Activated B cell treated with CpG ODN at 0.5 μM for 24 hours (primary cell): ENCODE data around the gene RIT1. TPM values are rescaled to one million over a fixed set of nuclear protein-coding genes. Genes with fewer than 3 reads are reported as not detected.

Experiments
- ATAC-seq: fragments of 200-7000 bp; cut with Tn5 transposase; one replicate; pipeline ENCODE4 v1.10.0; 2021; ENCODE audit warnings: low read depth, mild to moderate bottlenecking, moderate library complexity
- CTCF ChIA-PET: fragments of 350-600 bp; sonication (Branson Sonifier 250); formaldehyde crosslinking; loops from one replicate; lab custom pipeline; 2021; ENCODE audit warnings: antibody characterized with exemption; lab: Charles Lee
- POLR2A ChIA-PET: fragments of 350-600 bp; sonication (Branson Sonifier 250); formaldehyde crosslinking; loops from one replicate; lab custom pipeline; 2021; ENCODE audit warnings: antibody characterized with exemption; lab: Charles Lee
- DNase-seq: peaks from one replicate; pipeline ENCODE4 v3.0.0; 2022
- H3K27ac Mint-ChIP-seq: one replicate; pipeline ENCODE4 v1.8.0; 2020; ENCODE audit warnings: mixed read lengths
- H3K27me3 Mint-ChIP-seq: one replicate; pipeline ENCODE4 v1.8.0; 2021; ENCODE audit warnings: mixed read lengths
- H3K36me3 Mint-ChIP-seq: one replicate; pipeline ENCODE4 v1.8.0; 2021; ENCODE audit warnings: low read depth, mixed read lengths
- H3K4me1 Mint-ChIP-seq: one replicate; pipeline ENCODE4 v1.8.0; 2021; ENCODE audit warnings: mixed read lengths
- H3K4me3 Mint-ChIP-seq: one replicate; pipeline ENCODE4 v1.8.0; 2020; ENCODE audit warnings: mild to moderate bottlenecking, mixed read lengths
- H3K9me3 Mint-ChIP-seq: one replicate; pipeline ENCODE4 v1.8.0; 2020; ENCODE audit warnings: mixed read lengths
- CTCF ChIP-seq: fragments of 200-600 bp; IDR thresholded peaks from one replicate; pipeline ENCODE4 v1.8.0; 2022; ENCODE audit warnings: antibody characterized with exemption, mild to moderate bottlenecking
- intact Hi-C: fragments of 100-400 bp; cut with micrococcal nuclease; formaldehyde crosslinking; loops from one replicate; pipeline ENCODE4 v1.15.1; 2024
- total RNA-seq: library from RNA; stranded (reverse); gene quantifications from 2 replicates; pipeline ENCODE4 v1.2.3, GENCODE V29; 2022

Gene RIT1
- total RNA-seq, 1 donor from 2014 or later, result 38.6 TPM

GRCh38 chr1:155934097-155934935, 23.2 kb upstream of the RIT1 start, which contains the start of gene KHDC4:
TSS of gene KHDC4 (minus strand) at chr1:155934413. CDS start at chr1:155934373, 40 bp downstream.
- Mint-ChIP-seq H3K27me3 (no peaks in the 10 kb centered on the region), H3K36me3 (peaks cover 34% of the 10 kb centered on the region), H3K9me3 (no peaks in the 10 kb centered on the region), H3K4me1 (peaks cover 41% of the 10 kb centered on the region), H3K4me3 (no peak within 1 kb of the TSS), H3K27ac (no peak within 1 kb of the TSS)
- peak; percentile 85 for DNase-seq
- peak; percentile 93 for ATAC-seq
- ChIA-PET POLR2A (interaction anchor here (0.7 to 3.8 kb wide), 22 partner anchors 10 to 348 kb away, joined by 3 to 85 read pairs (median 6); partner anchors contain the start of genes ARHGEF2, GON4L, PMF1 and SMG5), CTCF (interaction anchor here (0.9 to 5.7 kb wide), 6 partner anchors 11 to 56 kb away, joined by 3 to 52 read pairs (median 6); partner anchors contain the start of gene ARHGEF2)
- no peak for TF ChIP-seq CTCF
- intact Hi-C loops, result loop anchor here (1.0 kb wide), 7 partner anchors 12 to 404 kb away; partner anchors contain the start of genes ARHGEF2, CCT3, LAMTOR2 and RIT1

GRCh38 chr1:155933591-155934096, 22.5 kb upstream of the RIT1 start:
- intact Hi-C loops, result loop anchor here (1.0 kb wide), 8 partner anchors 13 to 405 kb away; partner anchors contain the start of genes ARHGEF2, CCT3, LAMTOR2 and RIT1
- Mint-ChIP-seq H3K27me3 (no peaks in the 10 kb centered on the region), H3K9me3 (no peaks in the 10 kb centered on the region), H3K27ac (no peak overlapping the region), H3K4me3 (no peak overlapping the region), H3K36me3 (peaks cover 39% of the 10 kb centered on the region), H3K4me1 (peaks cover 38% of the 10 kb centered on the region)
- TF ChIP-seq CTCF, result no peak
- POLR2A ChIA-PET, result interaction anchor here (0.6 to 3.8 kb wide), 20 partner anchors 10 to 818 kb away, joined by 3 to 85 read pairs (median 5); partner anchors contain the start of genes ARHGEF2, GON4L, HDGF and PMF1
- CTCF ChIA-PET, result interaction anchor here (0.9 to 5.7 kb wide), 6 partner anchors 12 to 56 kb away, joined by 3 to 52 read pairs (median 6); partner anchors contain the start of gene ARHGEF2
- no peak for ATAC-seq
- DNase-seq, result no peak

- Mint-ChIP-seq H3K4me3 (no peak overlapping the region), H3K9me3 (no peaks in the 10 kb centered on the region), H3K27me3 (no peaks in the 10 kb centered on the region), H3K4me1 (peaks cover 30% of the 10 kb centered on the region), H3K36me3 (peaks cover 51% of the 10 kb centered on the region), H3K27ac (no peak overlapping the region)
- ChIA-PET CTCF (interaction anchor here (1.2 to 5.7 kb wide), 2 partner anchors 58 to 134 kb away, joined by 4 to 52 read pairs; no protein-coding TSS in a partner anchor), POLR2A (interaction anchor here (0.6 to 3.8 kb wide), 5 partner anchors 12 to 285 kb away, joined by 3 to 52 read pairs (median 5); partner anchors contain the start of gene GON4L)
- no peak for ATAC-seq
- TF ChIP-seq CTCF, result no peak
- intact Hi-C loops, result no loop called here
- no peak for DNase-seq
These were observed 21.3 kb upstream of the RIT1 start for GRCh38 chr1:155932487-155932886.

- no peak overlapping the region for H3K27ac Mint-ChIP-seq
- CTCF ChIA-PET, result interaction anchor here (1.2 to 5.7 kb wide), 2 partner anchors 58 to 134 kb away, joined by 4 to 52 read pairs; no protein-coding TSS in a partner anchor
- no peaks in the 10 kb centered on the region for H3K27me3 Mint-ChIP-seq
- DNase-seq, result no peak
- TF ChIP-seq CTCF, result no peak
- no peaks in the 10 kb centered on the region for H3K9me3 Mint-ChIP-seq
- H3K36me3 Mint-ChIP-seq, result peaks cover 55% of the 10 kb centered on the region
- intact Hi-C loops, result no loop called here
- peak overlapping the region; percentile 19 for H3K4me3 Mint-ChIP-seq
- ATAC-seq, result no peak
- peaks cover 30% of the 10 kb centered on the region for H3K4me1 Mint-ChIP-seq
- POLR2A ChIA-PET, result interaction anchor here (0.9 to 1.0 kb wide), 3 partner anchors 12 to 57 kb away, joined by 3 to 12 read pairs (median 5); no protein-coding TSS in a partner anchor
These were observed 20.9 kb upstream of the RIT1 start for GRCh38 chr1:155932081-155932480.
